GM04504 (cell line): ENCODE results near the gene KIF26A.

Experiments
- DNase-seq: peaks from one replicate; pipeline ENCODE4 v3.0.0-alpha.2; 2012; ENCODE audit warnings: low read depth

The KIF26A gene

DNA sequence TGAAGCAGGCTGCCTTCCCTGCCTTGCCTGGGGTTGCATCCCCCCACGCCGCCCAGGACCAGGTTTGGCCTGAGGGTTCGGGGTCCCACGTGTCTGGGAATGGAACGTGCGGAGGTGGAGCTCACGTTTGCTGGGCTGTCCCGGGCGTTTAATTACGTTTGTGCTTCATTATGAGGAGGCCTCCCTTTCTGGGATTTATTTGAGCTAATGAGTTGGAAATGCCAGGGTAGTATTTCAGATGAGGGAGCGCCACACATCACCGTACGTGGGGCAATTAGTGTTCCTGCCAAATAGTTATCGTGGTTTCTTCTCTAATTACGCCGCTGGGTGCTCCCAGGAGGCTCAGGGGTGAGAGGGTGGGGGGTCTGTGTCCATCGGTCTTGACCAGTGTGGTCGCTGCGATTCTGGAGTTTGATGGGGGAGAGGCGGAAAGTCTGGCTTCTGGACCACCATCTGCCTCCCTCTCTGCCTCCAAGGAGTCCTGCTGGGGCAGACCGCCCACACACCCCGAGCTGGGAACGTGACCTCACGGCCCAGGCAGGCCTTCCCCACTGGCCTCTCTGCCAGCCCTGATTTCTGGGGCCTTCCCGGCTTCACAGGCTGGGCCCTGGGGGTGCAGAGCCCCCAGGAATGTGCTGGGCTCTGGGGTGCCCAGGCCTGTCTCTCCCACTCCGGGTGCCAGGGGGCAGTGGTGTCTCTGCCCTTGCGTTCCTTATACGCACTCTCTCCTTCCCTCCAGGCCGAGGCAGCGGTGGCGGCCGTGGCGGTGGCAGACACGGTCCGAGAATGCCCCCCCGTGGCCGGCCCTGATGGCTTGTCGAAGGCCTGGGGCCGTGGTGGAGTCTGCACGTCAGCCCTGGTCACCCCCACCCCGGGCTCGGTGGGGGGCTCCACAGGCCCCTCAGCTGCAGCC lies 18.9 kb downstream of the KIF26A start:
- DNase-seq: no peak

DNA sequence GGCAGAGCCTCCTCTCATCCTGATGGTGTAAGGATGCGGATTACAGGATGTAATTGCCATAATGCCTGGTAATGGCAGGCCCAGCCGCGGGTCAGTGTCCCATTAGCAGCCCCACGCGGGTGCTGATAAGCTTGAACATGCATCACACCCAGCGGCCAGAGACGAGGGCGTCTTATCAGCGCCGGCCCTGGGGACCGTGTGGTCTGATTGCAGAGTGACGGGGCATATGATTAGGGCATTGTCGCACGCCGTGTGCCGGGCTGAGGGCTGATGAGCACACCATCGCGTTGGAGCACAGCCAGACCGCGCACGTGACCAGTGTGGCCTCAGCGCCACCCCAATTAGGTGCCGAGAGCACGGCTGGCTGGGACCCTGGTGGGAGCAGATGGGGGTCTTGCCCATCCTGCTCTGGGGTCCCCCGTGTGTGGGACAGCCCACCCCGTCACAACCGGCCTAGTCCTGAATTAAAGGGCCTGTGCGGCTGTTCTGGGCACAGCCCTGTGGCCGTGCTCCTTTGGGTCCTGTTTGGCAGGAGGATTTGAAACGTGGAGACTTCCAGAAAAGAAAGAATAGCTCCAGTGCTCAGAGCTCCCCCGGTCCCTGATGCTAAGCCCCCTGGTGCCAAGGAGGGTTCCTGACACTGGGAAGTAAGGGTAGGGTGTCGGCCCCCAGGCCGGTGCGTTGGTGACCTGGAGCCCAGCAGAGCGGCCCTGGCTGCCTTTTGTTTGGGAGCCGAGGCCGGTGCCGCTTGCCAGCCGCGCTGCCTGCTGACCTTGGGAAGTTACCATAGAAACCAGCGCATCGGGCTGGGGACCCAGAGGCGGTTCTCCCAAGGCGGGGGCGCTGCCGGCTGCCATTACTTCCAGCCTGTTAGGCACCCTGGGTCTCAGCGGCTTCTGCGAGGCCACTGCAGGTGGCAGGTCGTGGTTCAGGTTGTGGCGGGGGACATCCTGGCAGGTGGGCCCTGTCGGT lies 20.7 kb downstream of the KIF26A start:
- DNase-seq: no peak

DNA sequence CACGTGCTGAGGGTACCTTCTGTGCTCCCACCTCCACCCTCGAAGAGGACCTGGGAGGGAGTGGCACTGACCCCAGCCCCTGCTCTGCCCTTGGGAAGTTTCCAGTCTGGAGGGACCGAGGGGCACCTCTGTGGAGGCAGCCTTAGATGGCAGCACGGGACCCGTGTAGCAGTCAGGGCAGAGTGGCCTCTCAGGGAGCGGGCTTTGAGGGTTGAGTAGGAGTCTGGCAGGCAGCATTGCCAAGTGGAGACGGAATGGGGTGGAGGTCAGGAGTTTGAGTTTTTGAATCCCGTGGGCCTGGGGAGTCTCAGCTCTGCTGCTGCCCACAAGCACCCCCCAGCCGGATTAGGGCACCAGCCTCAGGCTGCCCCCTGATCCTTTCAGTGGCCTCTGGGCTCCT lies 21.6 kb downstream of the KIF26A start:
- DNase-seq: no peak

DNA sequence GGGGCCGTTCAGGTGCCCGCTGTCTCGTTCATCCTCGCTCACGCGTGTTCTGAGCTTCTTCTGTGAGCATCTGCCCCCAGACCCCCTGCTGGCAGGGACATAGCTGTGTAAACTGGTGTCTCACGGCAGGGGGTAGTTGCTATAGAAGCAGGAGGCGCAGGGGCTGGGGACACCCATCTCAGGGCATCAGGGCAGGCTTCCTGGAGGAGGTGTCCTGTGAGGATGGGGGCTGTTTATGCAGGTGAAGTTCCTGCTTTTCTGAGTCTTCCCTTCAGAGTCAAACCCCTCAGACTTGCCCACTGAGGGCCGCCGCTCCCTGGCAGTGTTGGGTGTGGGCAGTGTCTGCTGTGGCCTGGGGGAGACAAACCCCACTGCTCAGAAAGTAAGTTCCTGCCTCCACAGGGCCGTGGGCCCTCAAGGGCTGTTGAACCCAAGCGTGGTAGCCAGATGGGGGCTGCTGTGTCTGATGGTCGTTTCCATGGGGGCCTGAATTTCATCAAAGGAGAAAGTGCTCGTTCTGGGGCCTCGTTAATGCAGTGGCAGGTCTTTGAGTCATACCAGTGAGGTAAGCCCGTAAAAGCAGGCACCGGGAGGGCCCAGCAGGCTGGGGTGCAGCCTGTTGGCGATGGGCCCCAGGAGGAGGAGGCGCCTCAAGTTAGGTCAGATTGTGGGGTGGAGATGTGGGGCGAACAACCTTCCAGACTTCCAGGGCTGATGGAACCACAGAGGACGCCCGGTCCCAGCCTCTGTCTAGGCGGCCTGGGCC lies 23.4 kb downstream of the KIF26A start:
- DNase-seq: no peak

DNA sequence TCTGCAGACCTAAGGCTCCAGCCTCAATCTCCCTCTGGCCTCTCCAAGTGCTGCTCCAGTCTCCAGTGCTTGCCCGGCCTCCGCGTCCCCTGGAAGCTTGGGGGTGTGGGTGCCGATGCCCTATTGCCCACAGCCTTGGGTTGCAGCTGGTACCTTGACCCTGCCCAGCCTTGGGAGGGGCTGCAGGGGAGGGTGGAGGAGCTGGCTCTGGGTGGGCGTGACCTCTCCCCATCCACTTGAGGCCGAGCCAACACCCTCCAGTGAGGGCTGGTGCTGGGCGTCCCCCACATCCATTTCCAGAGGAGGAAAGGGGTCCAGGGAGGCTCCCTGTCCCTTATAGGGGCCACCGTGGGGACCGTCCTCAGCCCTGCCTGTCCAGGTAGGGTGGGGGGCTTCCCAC lies 24.1 kb downstream of the KIF26A start:
- DNase-seq: no peak

DNA sequence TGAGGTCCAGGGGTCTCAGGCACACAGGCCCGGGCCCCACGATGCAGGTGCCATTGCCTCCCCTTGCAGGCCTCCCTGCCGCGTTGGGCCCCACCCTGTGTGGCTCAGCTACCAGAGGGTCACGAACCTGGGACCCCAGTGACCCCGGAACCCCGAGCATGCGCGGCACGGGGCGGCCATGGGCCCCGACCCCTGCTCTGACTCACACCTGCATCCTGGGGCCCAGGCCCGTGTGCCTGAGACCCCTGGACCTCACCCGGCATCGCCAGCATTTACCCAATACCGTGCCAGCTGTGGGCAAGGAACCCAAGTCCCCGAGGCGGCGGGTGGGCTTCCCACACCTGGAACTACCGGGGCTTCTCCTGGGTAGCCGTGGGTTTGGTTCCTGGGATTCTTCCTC lies 25.2 kb downstream of the KIF26A start:
- no peak for DNase-seq

DNA sequence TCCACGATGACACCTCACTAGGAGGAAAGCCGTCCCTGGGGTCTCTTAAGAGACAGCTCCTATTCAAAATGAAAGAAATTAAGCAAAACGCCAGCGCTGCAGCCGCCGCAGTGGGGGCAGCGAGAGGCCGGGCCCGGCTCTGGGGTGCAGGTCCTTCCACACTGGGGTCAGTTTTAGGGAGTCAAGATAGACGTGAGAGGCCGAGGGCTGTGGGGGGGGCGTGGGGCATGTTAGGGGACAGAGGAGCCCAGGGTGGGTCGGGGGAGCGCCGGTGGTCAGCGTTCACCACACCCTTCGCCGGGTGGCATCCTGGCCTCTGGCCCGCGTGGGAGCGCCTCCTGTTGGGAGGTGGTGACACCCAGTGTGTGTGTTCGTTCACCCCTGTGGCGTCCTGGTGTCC lies 25.7 kb downstream of the KIF26A start:
- DNase-seq: no peak

DNA sequence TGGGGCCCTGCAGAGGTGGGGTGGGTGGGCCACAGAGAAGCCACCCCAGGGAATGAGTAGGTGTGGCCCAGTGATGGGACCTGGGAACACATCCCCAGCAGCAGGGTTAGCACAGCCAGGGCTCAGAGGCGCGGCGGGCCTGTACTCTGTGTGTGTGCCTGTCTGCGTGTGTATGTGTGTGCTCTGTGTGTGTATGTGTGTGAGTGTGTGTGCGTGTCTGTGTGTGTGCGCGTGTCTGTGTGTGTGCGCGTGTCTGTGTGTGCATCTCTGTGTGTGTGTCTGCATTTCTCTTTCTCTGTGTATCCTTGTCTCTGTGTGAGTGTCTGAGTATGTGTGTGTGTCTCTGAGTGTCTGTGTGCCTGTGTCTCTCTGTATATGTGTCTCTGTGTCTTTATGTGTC lies 26.1 kb downstream of the KIF26A start:
- DNase-seq: no peak

DNA sequence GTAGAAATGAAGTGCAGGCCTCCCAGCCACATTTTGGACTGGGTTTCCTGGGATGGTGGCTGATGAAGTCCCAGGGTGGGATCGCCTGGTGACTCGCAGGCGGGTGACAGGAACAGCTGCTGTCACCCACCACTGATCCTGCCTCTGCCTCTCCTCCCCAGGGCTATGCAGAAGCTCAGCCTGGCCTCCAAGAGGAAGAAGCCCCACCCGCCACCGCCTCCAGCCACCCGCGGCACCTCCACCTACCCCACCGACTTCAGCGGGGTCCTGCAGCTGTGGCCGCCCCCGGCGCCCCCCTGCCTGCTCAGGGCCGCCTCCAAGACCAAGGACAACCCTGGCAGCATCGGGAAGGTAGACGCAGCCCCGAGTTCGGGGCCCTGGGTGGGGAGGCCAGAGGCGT lies 28.3 kb downstream of the KIF26A start:
- no peak for DNase-seq

DNA sequence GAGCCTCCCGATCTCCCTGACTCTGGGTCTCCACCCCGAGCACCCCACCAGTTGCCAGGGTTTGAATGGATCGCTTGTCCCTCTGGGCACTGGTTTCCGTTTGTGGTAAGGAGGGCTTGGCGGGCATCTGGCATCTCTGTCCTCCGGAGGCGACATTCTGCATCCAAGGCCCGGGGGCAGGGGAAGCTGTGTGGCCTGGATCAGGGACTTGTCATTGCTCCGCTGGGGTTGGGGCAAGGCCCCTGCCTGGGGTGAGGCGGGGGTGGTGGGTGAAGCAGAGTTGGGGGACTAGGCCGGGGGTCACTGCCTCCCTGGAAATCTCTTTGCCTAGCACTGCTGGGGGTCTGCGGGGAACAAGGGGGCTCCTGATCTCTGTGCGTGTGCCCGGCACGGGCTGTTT lies 30.2 kb downstream of the KIF26A start:
- no peak for DNase-seq

DNA sequence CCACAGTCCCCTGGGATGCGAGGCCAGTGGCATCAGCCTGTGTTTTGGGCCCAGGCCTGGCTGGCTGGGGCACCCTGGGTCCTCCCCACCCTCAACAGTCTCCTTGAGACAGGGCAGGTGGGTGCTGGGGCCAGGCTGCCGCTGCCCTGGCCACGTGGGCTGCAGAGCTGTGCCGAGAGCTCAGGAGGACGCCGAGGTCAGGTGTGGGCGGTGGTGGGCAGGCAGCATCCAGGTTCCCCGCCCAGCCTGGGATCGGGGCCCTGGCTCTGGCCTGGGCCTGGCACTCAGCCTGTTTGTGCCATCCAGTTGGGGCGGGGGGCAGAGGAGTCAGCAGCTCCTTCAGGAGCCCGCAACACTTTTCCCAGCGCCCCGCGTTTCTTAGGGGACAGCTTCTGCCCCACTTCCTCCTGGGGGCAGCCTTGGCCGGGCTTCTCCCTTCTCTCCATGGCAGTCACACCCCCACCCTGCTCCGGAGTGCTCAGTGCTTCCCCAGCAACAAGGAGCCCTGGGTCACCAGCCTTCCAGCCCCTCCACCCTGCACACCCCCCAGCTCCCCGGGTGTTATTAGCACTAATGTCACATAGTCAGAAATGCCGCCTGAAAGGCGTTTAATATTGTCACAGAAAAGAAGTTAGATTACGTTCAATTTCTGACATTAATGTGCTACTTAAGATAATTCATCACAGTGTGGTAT lies 30.8 kb downstream of the KIF26A start:
- no peak for DNase-seq

DNA sequence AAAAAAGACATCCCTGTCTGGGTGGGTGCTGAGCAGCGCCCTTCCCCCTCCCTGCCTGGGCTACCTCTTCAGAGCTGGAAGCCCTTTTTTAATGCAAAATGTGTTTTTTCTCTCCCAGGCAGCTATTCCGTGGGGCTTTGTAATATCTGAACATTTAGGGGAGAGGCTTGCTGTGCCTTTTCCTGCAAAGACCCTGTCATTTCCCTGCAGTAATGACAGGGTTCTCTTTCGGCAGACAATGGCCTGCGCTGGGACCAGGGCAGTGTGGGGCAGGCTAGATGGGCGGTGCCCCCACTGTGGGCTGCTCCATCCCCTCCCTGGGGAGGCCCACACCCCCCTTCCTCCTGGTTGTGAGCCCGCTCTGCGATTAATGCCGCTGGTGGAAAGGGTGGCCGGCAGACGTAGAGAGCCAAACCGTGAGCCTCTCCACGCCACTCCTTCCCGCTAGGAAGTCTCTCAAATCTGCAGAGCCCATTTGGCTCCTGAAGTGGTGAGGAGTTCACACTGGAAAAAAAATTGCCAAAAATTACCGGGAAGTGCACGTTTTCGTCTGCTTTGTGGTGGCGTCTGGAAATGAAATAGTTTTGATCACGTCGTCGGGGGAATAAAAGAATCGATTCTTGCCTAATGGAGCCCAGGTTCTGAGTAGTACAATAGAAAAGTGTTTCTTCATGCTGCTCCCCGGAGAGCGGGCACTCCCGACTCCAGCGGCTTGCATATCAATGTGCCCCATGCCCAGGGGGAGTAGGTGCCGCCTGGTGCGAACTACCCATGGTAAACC lies 31.5 kb downstream of the KIF26A start:
- DNase-seq: no peak

DNA sequence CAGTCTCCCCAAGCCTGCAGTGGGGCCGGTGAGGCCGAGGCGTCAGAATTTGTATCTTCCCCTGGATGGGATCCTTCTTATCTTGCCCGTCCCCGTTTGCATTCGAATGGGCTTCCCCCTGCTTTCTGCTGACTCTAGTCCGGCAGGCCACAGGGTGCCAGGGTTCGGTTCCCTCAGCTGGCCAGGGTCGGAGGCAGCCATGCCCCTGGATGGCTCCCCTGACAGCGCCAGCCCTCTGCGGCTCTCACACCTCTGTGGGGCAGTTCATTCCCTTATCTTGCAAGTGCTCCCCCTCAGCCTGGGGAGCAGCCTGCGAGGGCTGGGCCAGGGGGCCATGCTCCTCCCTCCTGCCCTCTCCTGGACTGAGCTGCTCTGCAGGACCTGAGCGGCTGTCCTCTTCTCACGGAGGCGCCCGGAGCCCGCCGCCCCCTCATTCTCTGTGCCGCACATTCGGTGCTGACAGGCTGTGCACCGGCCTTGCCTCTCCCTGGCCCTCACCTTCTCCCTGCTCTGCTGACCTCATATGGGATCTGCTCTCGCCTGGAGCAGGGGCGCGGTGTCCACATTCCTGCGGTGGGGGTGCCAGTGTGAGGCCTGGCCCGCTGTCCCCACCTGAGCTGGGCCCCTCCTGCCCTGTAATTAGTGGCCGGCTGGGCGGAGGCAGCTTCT lies 32.8 kb downstream of the KIF26A start:
- DNase-seq: no peak

DNA sequence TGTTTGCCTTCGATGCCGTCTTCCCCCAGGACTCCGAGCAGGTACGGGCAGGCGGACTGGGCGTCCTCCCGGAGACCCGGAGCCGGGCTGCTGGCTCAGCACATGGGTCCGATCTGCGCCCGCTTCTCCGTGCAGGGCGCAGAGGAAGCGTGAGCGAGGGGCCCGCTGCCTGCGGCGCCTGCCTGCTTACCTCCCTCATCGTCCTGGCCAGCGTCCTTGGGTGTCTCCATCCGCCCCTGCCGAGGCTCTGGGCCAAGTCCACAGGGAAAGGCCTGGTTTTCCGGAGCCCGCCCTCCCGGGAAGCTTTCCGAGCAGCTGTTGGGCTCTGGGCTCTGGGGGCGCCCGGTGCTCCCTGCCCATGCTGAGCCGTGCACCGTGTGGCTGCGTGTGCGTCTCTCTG lies 33.5 kb downstream of the KIF26A start:
- DNase-seq: no peak

DNA sequence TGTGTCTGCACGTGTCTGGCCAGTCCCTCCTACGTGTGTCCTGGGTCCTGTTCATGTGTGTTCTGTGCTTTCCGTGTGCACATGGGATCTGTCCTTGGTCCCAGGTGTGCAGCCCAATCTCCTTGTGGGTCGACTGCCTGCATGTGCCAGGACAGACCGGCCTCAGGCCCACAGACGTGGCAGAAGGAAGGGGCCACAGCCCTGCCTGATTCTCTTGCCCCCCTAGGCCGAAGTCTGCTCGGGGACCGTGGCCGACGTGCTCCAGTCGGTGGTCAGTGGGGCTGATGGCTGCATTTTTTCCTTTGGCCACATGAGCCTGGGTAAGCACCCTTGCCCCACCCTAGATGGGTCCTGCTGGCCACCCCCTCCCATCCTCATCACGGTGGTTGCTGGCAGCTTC lies 34.0 kb downstream of the KIF26A start:
- DNase-seq: no peak

DNA sequence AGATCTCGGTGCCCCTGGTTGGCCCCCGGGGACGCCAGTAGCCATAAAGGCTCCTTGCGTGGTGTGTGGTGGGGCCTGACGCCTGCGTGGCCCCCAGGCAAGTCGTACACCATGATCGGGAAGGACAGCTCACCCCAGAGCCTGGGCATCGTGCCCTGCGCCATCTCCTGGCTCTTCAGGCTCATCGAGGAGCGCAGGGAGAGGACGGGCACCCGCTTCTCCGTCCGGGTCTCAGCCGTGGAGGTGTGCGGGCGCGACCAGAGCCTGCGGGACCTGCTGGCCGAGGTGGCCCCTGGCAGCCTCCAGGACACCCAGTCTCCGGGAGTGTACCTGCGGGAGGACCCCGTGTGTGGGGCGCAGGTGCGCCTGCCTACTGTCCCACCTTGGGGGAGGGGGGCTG lies 34.5 kb downstream of the KIF26A start:
- DNase-seq: no peak

DNA sequence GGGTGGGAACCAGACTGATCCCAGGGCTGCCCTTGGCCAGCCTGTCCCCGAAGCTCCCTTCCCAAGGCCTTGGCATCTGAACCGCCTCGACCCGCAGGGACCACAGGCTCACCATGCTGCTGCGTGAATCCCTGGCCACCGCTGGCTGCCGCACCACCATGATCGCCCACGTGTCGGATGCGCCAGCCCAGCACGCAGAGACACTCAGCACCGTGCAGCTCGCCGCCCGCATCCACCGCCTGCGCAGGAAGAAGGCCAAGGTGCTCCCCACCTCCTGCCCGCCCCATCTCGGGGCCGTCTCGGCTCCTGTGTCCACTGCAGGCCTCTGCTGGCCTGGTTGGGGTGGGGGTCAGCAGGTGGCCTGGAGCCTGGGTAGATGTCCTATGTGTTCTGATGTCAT lies 35.7 kb downstream of the KIF26A start:
- no peak for DNase-seq

DNA sequence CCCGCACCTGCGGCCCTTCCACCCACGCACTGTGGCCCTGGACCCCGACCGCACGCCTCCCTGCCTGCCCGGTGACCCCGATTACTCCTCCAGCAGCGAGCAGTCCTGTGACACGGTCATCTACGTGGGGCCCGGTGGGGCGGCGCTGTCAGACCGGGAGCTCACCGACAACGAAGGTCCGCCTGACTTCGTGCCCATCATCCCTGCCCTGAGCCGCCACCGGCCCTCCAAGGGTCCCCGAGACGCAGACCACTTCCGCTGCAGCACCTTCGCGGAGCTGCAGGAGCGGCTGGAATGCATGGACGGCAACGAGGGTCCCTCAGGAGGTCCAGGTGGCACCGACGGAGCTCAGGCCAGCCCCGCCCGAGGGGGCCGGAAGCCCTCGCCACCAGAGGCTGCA lies 36.7 kb downstream of the KIF26A start:
- DNase-seq: no peak

DNA sequence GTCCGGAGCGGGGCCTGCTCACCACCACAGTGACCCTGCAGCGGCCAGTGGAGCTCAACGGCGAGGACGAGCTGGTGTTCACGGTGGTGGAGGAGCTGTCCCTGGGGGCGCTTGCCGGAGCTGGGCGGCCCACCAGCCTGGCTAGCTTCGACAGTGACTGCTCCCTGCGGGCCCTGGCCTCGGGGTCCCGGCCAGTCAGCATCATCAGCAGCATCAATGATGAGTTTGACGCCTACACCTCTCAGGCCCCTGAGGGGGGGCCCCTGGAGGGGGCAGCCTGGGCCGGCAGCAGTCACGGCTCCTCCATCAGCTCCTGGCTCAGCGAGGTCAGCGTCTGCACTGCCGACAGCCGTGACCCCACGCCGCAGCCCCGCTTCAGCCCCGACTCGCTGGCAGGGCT lies 37.4 kb downstream of the KIF26A start:
- no peak for DNase-seq

DNA sequence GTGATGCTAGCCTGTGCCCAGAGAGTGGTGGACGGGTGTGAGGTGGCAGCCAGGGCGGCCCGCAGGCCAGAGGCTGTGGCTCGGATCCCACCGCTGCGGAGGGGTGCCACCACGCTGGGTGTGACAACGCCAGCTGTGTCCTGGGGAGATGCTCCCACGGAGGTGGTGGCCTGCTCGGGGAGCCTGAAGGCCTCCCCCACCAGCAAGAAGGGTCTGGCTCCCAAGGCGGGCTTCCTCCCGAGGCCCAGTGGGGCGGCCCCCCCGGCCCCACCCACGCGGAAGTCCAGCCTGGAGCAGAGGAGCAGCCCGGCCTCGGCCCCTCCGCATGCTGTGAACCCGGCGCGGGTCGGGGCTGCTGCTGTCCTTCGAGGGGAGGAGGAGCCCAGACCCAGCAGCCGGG lies 38.2 kb downstream of the KIF26A start:
- DNase-seq: no peak
